ENCODE data around the gene FGGY.
A peak's percentile ranks its signal among the peaks of the same experiment; 100 is the strongest.

Gene FGGY

GRCh38 chr1:59272507-59272906 lies 24.4 kb upstream of the FGGY start:
- peaks cover 10% of the 10 kb centered on the region for H3K27me3 Mint-ChIP-seq
- no peak overlapping the region for H3K4me3 Mint-ChIP-seq
- no peaks in the 10 kb centered on the region for H3K9me3 Mint-ChIP-seq
- no peaks in the 10 kb centered on the region for H3K36me3 Mint-ChIP-seq (ENCODE audit: low read depth)
- H3K27ac Mint-ChIP-seq = peak overlapping the region; percentile 34
- H3K4me1 Mint-ChIP-seq (ENCODE audit: low read depth) = peaks cover 28% of the 10 kb centered on the region

- H3K9me3 Mint-ChIP-seq = no peaks in the 10 kb centered on the region
- H3K27me3 Mint-ChIP-seq = peaks cover 3% of the 10 kb centered on the region
- no peak overlapping the region for H3K4me3 Mint-ChIP-seq
- no peaks in the 10 kb centered on the region for H3K36me3 Mint-ChIP-seq (ENCODE audit: low read depth)
- peaks cover 28% of the 10 kb centered on the region for H3K4me1 Mint-ChIP-seq (ENCODE audit: low read depth)
- H3K27ac Mint-ChIP-seq = no peak overlapping the region
These were observed 20.4 kb upstream of the FGGY start for GRCh38 chr1:59276439-59276851.

- peaks cover 14% of the 10 kb centered on the region for H3K4me1 Mint-ChIP-seq (ENCODE audit: low read depth)
- no peak overlapping the region for H3K27ac Mint-ChIP-seq
- H3K27me3 Mint-ChIP-seq = peaks cover 10% of the 10 kb centered on the region
- H3K9me3 Mint-ChIP-seq = no peaks in the 10 kb centered on the region
- no peak overlapping the region for H3K4me3 Mint-ChIP-seq
- H3K36me3 Mint-ChIP-seq (ENCODE audit: low read depth) = no peaks in the 10 kb centered on the region
These were observed 18.0 kb upstream of the FGGY start for GRCh38 chr1:59278780-59279354.

- no peaks in the 10 kb centered on the region for H3K9me3 Mint-ChIP-seq
- H3K27me3 Mint-ChIP-seq = peaks cover 12% of the 10 kb centered on the region
- no peaks in the 10 kb centered on the region for H3K36me3 Mint-ChIP-seq (ENCODE audit: low read depth)
- H3K4me1 Mint-ChIP-seq (ENCODE audit: low read depth) = peaks cover 14% of the 10 kb centered on the region
- H3K4me3 Mint-ChIP-seq = no peak overlapping the region
- H3K27ac Mint-ChIP-seq = no peak overlapping the region
These were observed 17.2 kb upstream of the FGGY start for GRCh38 chr1:59279645-59280044.

- Mint-ChIP-seq H3K27me3 (peaks cover 15% of the 10 kb centered on the region), H3K4me3 (no peak overlapping the region), H3K36me3 (ENCODE audit: low read depth) (no peaks in the 10 kb centered on the region), H3K27ac (no peak overlapping the region), H3K4me1 (ENCODE audit: low read depth) (peaks cover 4% of the 10 kb centered on the region), H3K9me3 (no peaks in the 10 kb centered on the region)
These were observed 13.9 kb upstream of the FGGY start for GRCh38 chr1:59282951-59283350.

- Mint-ChIP-seq H3K27ac (no peak overlapping the region), H3K4me1 (ENCODE audit: low read depth) (peaks cover 6% of the 10 kb centered on the region), H3K27me3 (peaks cover 15% of the 10 kb centered on the region), H3K9me3 (no peaks in the 10 kb centered on the region), H3K4me3 (no peak overlapping the region), H3K36me3 (ENCODE audit: low read depth) (no peaks in the 10 kb centered on the region)
These were observed 11.2 kb upstream of the FGGY start for GRCh38 chr1:59285691-59286090.

GRCh38 chr1:59288046-59288445 lies 8.8 kb upstream of the FGGY start:
- Mint-ChIP-seq H3K27me3 (peaks cover 9% of the 10 kb centered on the region), H3K4me1 (ENCODE audit: low read depth) (peaks cover 25% of the 10 kb centered on the region), H3K4me3 (no peak overlapping the region), H3K27ac (no peak overlapping the region), H3K36me3 (ENCODE audit: low read depth) (no peaks in the 10 kb centered on the region), H3K9me3 (no peaks in the 10 kb centered on the region)

- Mint-ChIP-seq H3K4me3 (no peak overlapping the region), H3K27ac (no peak overlapping the region), H3K27me3 (peaks cover 6% of the 10 kb centered on the region), H3K36me3 (ENCODE audit: low read depth) (no peaks in the 10 kb centered on the region), H3K9me3 (no peaks in the 10 kb centered on the region), H3K4me1 (ENCODE audit: low read depth) (peaks cover 26% of the 10 kb centered on the region)
These were observed 7.3 kb upstream of the FGGY start for GRCh38 chr1:59289570-59289969.

GRCh38 chr1:59290193-59290949 lies 6.5 kb upstream of the FGGY start:
- Mint-ChIP-seq H3K9me3 (no peaks in the 10 kb centered on the region), H3K4me1 (ENCODE audit: low read depth) (peaks cover 34% of the 10 kb centered on the region), H3K4me3 (no peak overlapping the region), H3K36me3 (ENCODE audit: low read depth) (no peaks in the 10 kb centered on the region), H3K27me3 (peaks cover 2% of the 10 kb centered on the region), H3K27ac (no peak overlapping the region)

GRCh38 chr1:59291561-59291960 lies 5.3 kb upstream of the FGGY start:
- H3K4me1 Mint-ChIP-seq (ENCODE audit: low read depth) = peaks cover 37% of the 10 kb centered on the region
- H3K4me3 Mint-ChIP-seq = no peak overlapping the region
- H3K36me3 Mint-ChIP-seq (ENCODE audit: low read depth) = no peaks in the 10 kb centered on the region

GRCh38 chr1:59292562-59292961 lies 4.3 kb upstream of the FGGY start:
- Mint-ChIP-seq H3K27me3 (no peaks in the 10 kb centered on the region), H3K36me3 (ENCODE audit: low read depth) (no peaks in the 10 kb centered on the region), H3K4me1 (ENCODE audit: low read depth) (peaks cover 43% of the 10 kb centered on the region), H3K9me3 (no peaks in the 10 kb centered on the region), H3K4me3 (no peak overlapping the region), H3K27ac (peak overlapping the region; percentile 26)

More at GRCh38 chr1:59291561-59291960, 5.3 kb upstream of the FGGY start:
- H3K27ac Mint-ChIP-seq = no peak overlapping the region
- H3K27me3 Mint-ChIP-seq = no peaks in the 10 kb centered on the region
- no peaks in the 10 kb centered on the region for H3K9me3 Mint-ChIP-seq

- Mint-ChIP-seq H3K4me3 (no peak overlapping the region), H3K36me3 (ENCODE audit: low read depth) (no peaks in the 10 kb centered on the region), H3K27me3 (no peaks in the 10 kb centered on the region), H3K27ac (no peak overlapping the region), H3K4me1 (ENCODE audit: low read depth) (peaks cover 49% of the 10 kb centered on the region), H3K9me3 (no peaks in the 10 kb centered on the region)
These were observed 3.7 kb upstream of the FGGY start for GRCh38 chr1:59293206-59293605.

GRCh38 chr1:59293849-59294248 lies 3.0 kb upstream of the FGGY start:
- Mint-ChIP-seq H3K9me3 (no peaks in the 10 kb centered on the region), H3K27me3 (no peaks in the 10 kb centered on the region), H3K36me3 (ENCODE audit: low read depth) (no peaks in the 10 kb centered on the region), H3K4me3 (no peak overlapping the region), H3K27ac (no peak overlapping the region), H3K4me1 (ENCODE audit: low read depth) (peaks cover 54% of the 10 kb centered on the region)

- Mint-ChIP-seq H3K4me1 (ENCODE audit: low read depth) (peaks cover 58% of the 10 kb centered on the region), H3K27ac (no peak overlapping the region), H3K9me3 (no peaks in the 10 kb centered on the region), H3K27me3 (no peaks in the 10 kb centered on the region), H3K36me3 (ENCODE audit: low read depth) (no peaks in the 10 kb centered on the region), H3K4me3 (no peak overlapping the region)
These were observed 2.5 kb upstream of the FGGY start for GRCh38 chr1:59294423-59294822.

- peaks cover 53% of the 10 kb centered on the region for H3K4me1 Mint-ChIP-seq (ENCODE audit: low read depth)
- no peak overlapping the region for H3K27ac Mint-ChIP-seq
- peak overlapping the region; percentile 79 for H3K4me3 Mint-ChIP-seq
- no peaks in the 10 kb centered on the region for H3K9me3 Mint-ChIP-seq
- no peaks in the 10 kb centered on the region for H3K27me3 Mint-ChIP-seq
- no peaks in the 10 kb centered on the region for H3K36me3 Mint-ChIP-seq (ENCODE audit: low read depth)
These were observed 1.3 kb upstream of the FGGY start for GRCh38 chr1:59295618-59296017.

All from stimulated activated naive CD8-positive, alpha-beta T cell treated with anti-CD3 and anti-CD28 coated beads, Interleukin-15, Interleukin-2, amounts not matched to agents 100 ng/mL and 50 ng/mL, for 24 hours (primary cell).